Osteoblast (primary cell): Measurements from ENCODE around the gene DNAJC3. TPM values are rescaled to one million over a fixed set of nuclear protein-coding genes. Genes with fewer than 3 reads are reported as not detected.
"Not testable (repeated sequence)": the region's sequence is repeated elsewhere in the genome, so short reads cannot be mapped to it uniquely, and the experiment has no call there.

Source experiments
- DNase-seq: peaks from one replicate; pipeline ENCODE4 v3.0.0; 2011; ENCODE audit warnings: low spot score, mixed read lengths; ENCODE audit not compliant: insufficient read length; ENCODE audit errors: missing footprints
- H2AFZ ChIP-seq: 2 replicates; pipeline ENCODE4 v1.6.0; 2011; ENCODE audit warnings: mild to moderate bottlenecking, low read length
- H3K27ac ChIP-seq: 2 replicates; pipeline ENCODE4 v1.5.1; 2011; ENCODE audit warnings: mild to moderate bottlenecking, low read depth, low read length, moderate library complexity
- H3K27me3 ChIP-seq: 2 replicates; pipeline ENCODE4 v1.6.0; 2012; ENCODE audit warnings: mild to moderate bottlenecking, control low read depth, inconsistent platforms, low read length, moderate library complexity; ENCODE audit not compliant: insufficient read depth
- H3K36me3 ChIP-seq: 2 replicates; pipeline ENCODE4 v1.5.1; 2011; ENCODE audit warnings: mild to moderate bottlenecking, low read length, control low read depth, moderate library complexity; ENCODE audit not compliant: insufficient read depth
- H3K4me1 ChIP-seq: 2 replicates; pipeline ENCODE4 v1.5.1; 2011; ENCODE audit warnings: mild to moderate bottlenecking, low read length, control low read depth, moderate library complexity; ENCODE audit not compliant: insufficient read depth
- H3K4me2 ChIP-seq: 2 replicates; pipeline ENCODE4 v1.6.0; 2011; ENCODE audit warnings: mild to moderate bottlenecking, low read length; ENCODE audit not compliant: insufficient read depth
- H3K4me3 ChIP-seq: fragments of 200-600 bp; sonication (generic); 3 replicates; pipeline ENCODE4 v1.5.1; 2012; ENCODE audit warnings: mild to moderate bottlenecking, low read length, inconsistent platforms; ENCODE audit not compliant: insufficient read depth
- H3K79me2 ChIP-seq: 2 replicates; pipeline ENCODE4 v1.6.0; 2012; ENCODE audit warnings: mild to moderate bottlenecking, low read length, control low read depth, inconsistent platforms; ENCODE audit not compliant: insufficient read depth
- H3K9me3 ChIP-seq: 2 replicates; pipeline ENCODE4 v1.5.1; 2011; ENCODE audit warnings: low read depth, low read length, control low read depth
- H4K20me1 ChIP-seq: 2 replicates; pipeline ENCODE4 v1.6.0; 2012; ENCODE audit warnings: mild to moderate bottlenecking, low read length, control low read depth; ENCODE audit not compliant: insufficient read depth
- CTCF ChIP-seq: IDR thresholded peaks from 2 replicates; pipeline ENCODE4 v1.5.1; 2011; ENCODE audit warnings: mild to moderate bottlenecking, low read depth, low read length, moderate library complexity; ENCODE audit errors: extremely low read depth
- total RNA-seq: library from RNA; depleted of rRNA; stranded (reverse); fragments of >200 nt; gene quantifications from 2 replicates; pipeline ENCODE4 v1.2.3, GENCODE V29; 2012

Gene DNAJC3
- total RNA-seq, 1 donor, result 58.6 TPM

- no peak overlapping the region for H2AFZ ChIP-seq
- no peaks in the 10 kb centered on the region for H4K20me1 ChIP-seq
- no peaks in the 10 kb centered on the region for H3K36me3 ChIP-seq
- no peak overlapping the region for H3K4me3 ChIP-seq
- no peak overlapping the region for H3K27ac ChIP-seq
- no peak overlapping the region for H3K4me2 ChIP-seq
- no peaks in the 10 kb centered on the region for H3K9me3 ChIP-seq
- DNase-seq, result no peak
- TF ChIP-seq CTCF, result no peak
- peaks cover 18% of the 10 kb centered on the region for H3K79me2 ChIP-seq
- no peaks in the 10 kb centered on the region for H3K4me1 ChIP-seq
- H3K27me3 ChIP-seq, result no peaks in the 10 kb centered on the region
Measured at GRCh38 chr13:95756072-95756471, 79.1 kb downstream of the DNAJC3 start.

- not testable (repeated sequence) for H2AFZ ChIP-seq, H3K27ac ChIP-seq, H4K20me1 ChIP-seq, DNase-seq, H3K4me3 ChIP-seq, H3K9me3 ChIP-seq, H3K4me2 ChIP-seq, H3K79me2 ChIP-seq, H3K4me1 ChIP-seq, H3K27me3 ChIP-seq
- peaks cover 23% of the 10 kb centered on the region for H3K36me3 ChIP-seq
Measured at GRCh38 chr13:95762626-95763025, 85.7 kb downstream of the DNAJC3 start.

- no peaks in the 10 kb centered on the region for H3K27me3 ChIP-seq
- H3K36me3 ChIP-seq, result peaks cover 23% of the 10 kb centered on the region
- no peak for DNase-seq
- H3K4me3 ChIP-seq, result no peak overlapping the region
- no peaks in the 10 kb centered on the region for H3K9me3 ChIP-seq
- H3K79me2 ChIP-seq, result no peaks in the 10 kb centered on the region
- H4K20me1 ChIP-seq, result no peaks in the 10 kb centered on the region
- H3K27ac ChIP-seq, result no peak overlapping the region
- no peak overlapping the region for H3K4me2 ChIP-seq
- no peaks in the 10 kb centered on the region for H3K4me1 ChIP-seq
- no peak overlapping the region for H2AFZ ChIP-seq
- no peak for TF ChIP-seq CTCF
Measured at GRCh38 chr13:95763601-95764000, 86.7 kb downstream of the DNAJC3 start.

GRCh38 chr13:95771905-95772304, 95.0 kb downstream of the DNAJC3 start:
- Histone ChIP-seq H3K4me3 (no peak overlapping the region), H3K27me3 (no peaks in the 10 kb centered on the region), H3K4me2 (no peak overlapping the region), H3K79me2 (no peaks in the 10 kb centered on the region), H3K36me3 (peaks cover 9% of the 10 kb centered on the region), H3K4me1 (no peaks in the 10 kb centered on the region), H3K9me3 (no peaks in the 10 kb centered on the region), H3K27ac (no peak overlapping the region), H2AFZ (no peak overlapping the region), H4K20me1 (no peaks in the 10 kb centered on the region)
- no peak for DNase-seq
- TF ChIP-seq CTCF, result no peak
